GM12878 (cell line): ENCODE data around the gene SELENOM. TPM values are rescaled to one million over a fixed set of nuclear protein-coding genes. Genes with fewer than 3 reads are reported as not detected.

Experiments
- ATAC-seq: fragments of 200-7000 bp; cut with Tn5 transposase; 3 replicates; pipeline ENCODE4 v1.9.1; 2020; ENCODE audit warnings: mild to moderate bottlenecking, moderate library complexity
- BruUV-seq: library from RNA; stranded (reverse); fragments of 400-500 nt; replicated peaks from 2 replicates; lab custom pipeline; 2021; lab: Mats Ljungman, UMichigan
- CTCF ChIA-PET: fragments of 300-600 bp; sonication (Branson Sonifier 250); formaldehyde crosslinking; extraction: SDS; loops from one replicate; lab custom pipeline; 2021; ENCODE audit warnings: inconsistent platforms; lab: Yijun Ruan, JAX
- POLR2A ChIA-PET: fragments of 350-600 bp; formaldehyde crosslinking; extraction: SDS; loops from one replicate; lab custom pipeline; 2021; ENCODE audit warnings: inconsistent platforms; lab: Charles Lee
- RAD21 ChIA-PET: fragments of 300-600 bp; sonication (Branson Sonifier 250); formaldehyde crosslinking; loops from one replicate; lab custom pipeline; 2023; ENCODE audit warnings: antibody characterized with exemption; ENCODE audit not compliant: unreplicated experiment; lab: Charles Lee
- SMC1A ChIA-PET: fragments of 300-600 bp; sonication (Branson Sonifier 250); formaldehyde crosslinking; loops from one replicate; lab custom pipeline; 2023; ENCODE audit not compliant: unreplicated experiment, uncharacterized antibody; lab: Charles Lee
- DNase-seq: peaks from one replicate; pipeline ENCODE4 v3.0.0-alpha.2; 2011; ENCODE audit warnings: low read depth, low spot score
- FAIRE-seq: peaks from 3 replicates; lab custom pipeline; 2011; peaks lifted over from hg19 to GRCh38; lab: Jason Lieb, UNC
- H2AFZ ChIP-seq: 2 replicates; pipeline ENCODE4 v1.6.0; 2011; ENCODE audit warnings: low read depth, low read length, control low read depth; ENCODE audit not compliant: control insufficient read depth
- H3K27ac ChIP-seq: 2 replicates; pipeline ENCODE4 v1.5.1; 2011; ENCODE audit warnings: control low read depth; ENCODE audit not compliant: control insufficient read depth, insufficient read depth
- H3K27me3 ChIP-seq, 2 experiments: replicated peaks in 1 of 2; 2 replicates each; pipeline versions ENCODE4 v1.6.0 to v1.6.1; 2011; ENCODE audit warnings: low read length in 1 of 2; ENCODE audit not compliant: control insufficient read depth in 2 of 2, insufficient read depth in 2 of 2
- H3K36me3 ChIP-seq, 2 experiments: 2 replicates each; pipeline ENCODE4 v1.5.1; 2011; ENCODE audit warnings: low read length in 1 of 2; ENCODE audit not compliant: control insufficient read depth in 2 of 2, insufficient read depth in 2 of 2
- H3K4me1 ChIP-seq: 2 replicates; pipeline ENCODE4 v1.6.1; 2011; ENCODE audit warnings: mild to moderate bottlenecking, low read length, moderate library complexity, mixed read lengths; ENCODE audit not compliant: control insufficient read depth, insufficient read depth
- H3K4me2 ChIP-seq: 2 replicates; pipeline ENCODE4 v1.6.0; 2011; ENCODE audit warnings: control low read depth; ENCODE audit not compliant: control insufficient read depth, insufficient read depth
- H3K4me3 ChIP-seq: fragments of 200-600 bp; sonication (generic); 2 replicates; pipeline ENCODE4 v1.5.1; 2016
- H3K79me2 ChIP-seq: 2 replicates; pipeline ENCODE4 v1.6.0; 2011; ENCODE audit warnings: low read length; ENCODE audit not compliant: control insufficient read depth, insufficient read depth
- H3K9ac ChIP-seq: 2 replicates; pipeline ENCODE4 v1.8.0; 2011; ENCODE audit warnings: low read length, control low read depth, mixed read lengths; ENCODE audit not compliant: control insufficient read depth, insufficient read depth
- H3K9me3 ChIP-seq: replicated peaks from 3 replicates; pipeline ENCODE4 v1.5.1; 2011; ENCODE audit warnings: mild to moderate bottlenecking, low read length; ENCODE audit not compliant: control insufficient read depth, insufficient read depth
- H4K20me1 ChIP-seq: 2 replicates; pipeline ENCODE4 v1.6.0; 2011; ENCODE audit not compliant: control insufficient read depth, insufficient read depth
- BHLHE40 ChIP-seq, 2 experiments: fragments of 450-650 bp in 1 of 2; IDR thresholded peaks; 2 replicates each; pipeline ENCODE4 v1.6.1; 2011 to 2017; ENCODE audit warnings: low read depth in 2 of 2, borderline replicate concordance in 1 of 2, improper control_type of control experiment in 1 of 2, low read length in 1 of 2, mild to moderate bottlenecking in 1 of 2
- BMI1 ChIP-seq: fragments of 450-650 bp; IDR thresholded peaks from 2 replicates; pipeline ENCODE4 v1.6.1; 2016; ENCODE audit warnings: mild to moderate bottlenecking, moderate library complexity, borderline replicate concordance
- BRCA1 ChIP-seq: IDR thresholded peaks from 2 replicates; pipeline ENCODE4 v1.6.1; 2011; ENCODE audit warnings: low read depth, low read length, improper control_type of control experiment
- CEBPZ ChIP-seq: fragments of 150-350 bp; IDR thresholded peaks from 2 replicates; pipeline ENCODE4 v1.6.1; 2016; ENCODE audit warnings: low read depth, low read length
- CHD2 ChIP-seq: IDR thresholded peaks from 2 replicates; pipeline ENCODE4 v1.6.1; 2011; ENCODE audit warnings: low read depth, low read length, improper control_type of control experiment, borderline replicate concordance
- E2F4 ChIP-seq: IDR thresholded peaks from 2 replicates; pipeline ENCODE4 v1.6.1; 2012; ENCODE audit warnings: low read depth, low read length, improper control_type of control experiment
- E2F8 ChIP-seq: fragments of 450-650 bp; IDR thresholded peaks from 2 replicates; pipeline ENCODE4 v1.6.1; 2018; ENCODE audit warnings: mild to moderate bottlenecking, low read depth, moderate library complexity; ENCODE audit not compliant: partially characterized antibody
- LARP7 ChIP-seq: fragments of 450-650 bp; IDR thresholded peaks from 2 replicates; pipeline ENCODE4 v1.6.1; 2017; ENCODE audit warnings: mild to moderate bottlenecking
- NR2C2 ChIP-seq: IDR thresholded peaks from 2 replicates; pipeline ENCODE4 v1.6.1; 2011; ENCODE audit warnings: borderline replicate concordance, low read depth; ENCODE audit not compliant: control insufficient read depth, insufficient read length
- POLR2A ChIP-seq: IDR thresholded peaks from 2 replicates; pipeline ENCODE4 v1.6.1; 2011; ENCODE audit warnings: low read depth, mild to moderate bottlenecking, low read length
- SIN3A ChIP-seq: IDR thresholded peaks from 2 replicates; pipeline ENCODE4 v1.6.1; 2012; ENCODE audit warnings: low read depth, low read length, improper control_type of control experiment
- SMARCA5 ChIP-seq: fragments of 450-650 bp; IDR thresholded peaks from 2 replicates; pipeline ENCODE4 v1.6.1; 2017; ENCODE audit warnings: mild to moderate bottlenecking
- SMC3 ChIP-seq: IDR thresholded peaks from 2 replicates; pipeline ENCODE4 v1.6.1; 2011; ENCODE audit warnings: low read length, improper control_type of control experiment, borderline replicate concordance
- SUZ12 ChIP-seq: fragments of 200-600 bp; sonication (generic); IDR thresholded peaks from one replicate; pipeline ENCODE4 v1.6.1; 2018; ENCODE audit warnings: antibody characterized with exemption, mild to moderate bottlenecking; ENCODE audit not compliant: unreplicated experiment
- TBL1XR1 ChIP-seq: IDR thresholded peaks from 2 replicates; pipeline ENCODE4 v1.6.1; 2012; ENCODE audit warnings: low read depth, low read length, improper control_type of control experiment
- ZNF207 ChIP-seq: fragments of 450-650 bp; IDR thresholded peaks from 2 replicates; pipeline ENCODE4 v1.6.1; 2014; ENCODE audit warnings: antibody characterized with exemption, mild to moderate bottlenecking, borderline replicate concordance
- ZNF622 ChIP-seq: fragments of 450-650 bp; IDR thresholded peaks from 2 replicates; pipeline ENCODE4 v1.6.1; 2017; ENCODE audit warnings: mild to moderate bottlenecking, inconsistent platforms
- ZZZ3 ChIP-seq: IDR thresholded peaks from 2 replicates; pipeline ENCODE4 v1.6.1; 2011; ENCODE audit warnings: low read depth; ENCODE audit not compliant: control insufficient read depth, insufficient read length
- WGBS: methylation state at CpG from one replicate; pipeline ENCODE4 v1.1.6; 2016; ENCODE audit warnings: low lambda C conversion rate; ENCODE audit not compliant: insufficient replicate concordance, insufficient coverage; ENCODE audit errors: missing lambda C conversion rate; 5-methylcytosine and 5-hydroxymethylcytosine counted together
- in situ Hi-C: fragments of 300-500 bp; cut with MboI; formaldehyde crosslinking; loops from 9 replicates; pipeline ENCODE4 v1.14.3; 2018; ENCODE audit warnings: mixed read lengths
- intact Hi-C: fragments of 100-400 bp; cut with micrococcal nuclease; formaldehyde crosslinking; loops from one replicate; pipeline ENCODE4 v1.14.2; 2022; ENCODE audit not compliant: unreplicated experiment
- polyA plus RNA-seq, 11 experiments: library from polyadenylated mRNA; depleted of rRNA in 4 of 11; unstranded in 6 of 11; stranded (reverse) in 5 of 11; fragments of >200 nt; fragmentation: Nextera tagmentation in 4 of 11; fragmentation: Illumina TruSeq in 1 of 11; extraction: Ambion mirVana in 4 of 11; extraction: Trizol in 1 of 11; gene quantifications; 1 replicate in 1 of 11; 2 replicates in 10 of 11; pipeline versions ENCODE4 v1.2.1 to v1.2.3, GENCODE V29; 2011 to 2016; ENCODE audit warnings: inconsistent platforms in 2 of 11, missing spikeins in 2 of 11, low read depth in 1 of 11
- total RNA-seq, 4 experiments: library from RNA; depleted of rRNA in 3 of 4; stranded (reverse); fragments of >200 nt in 3 of 4; fragmentation: Illumina TruSeq in 1 of 4; extraction: Trizol in 1 of 4; gene quantifications; 2 replicates each; pipeline versions ENCODE4 v1.2.1 to v1.2.3, GENCODE V29; 2013 to 2021

Gene SELENOM
- total and polyA plus RNA-seq, 10 of the 15 experiments (the other 5 are each of a cell fraction or from before 2014, with no cell fraction given) = 0.80 to 8.3 (median 2.0) TPM

- TF ChIP-seq SIN3A (no peak), LARP7 (no peak), ZNF207 (no peak), CHD2 (no peak), E2F8 (no peak), ZZZ3 (no peak), TBL1XR1 (no peak), SMARCA5 (no peak), SUZ12 (no peak)
Observed at GRCh38 chr22:31134688-31135087, 27.3 kb upstream of the SELENOM start (continued).

- Histone ChIP-seq H3K27ac (no peak overlapping the region), H3K9ac (no peak overlapping the region), H2AFZ (no peak overlapping the region), H3K36me3 (no peaks in the 10 kb centered on the region), H3K4me3 (no peak overlapping the region), H3K9me3 (no peaks in the 10 kb centered on the region), H3K4me2 (no peak overlapping the region), H3K79me2 (no peaks in the 10 kb centered on the region), H3K4me1 (no peaks in the 10 kb centered on the region), H3K27me3 (no peaks in the 10 kb centered on the region), H4K20me1 (no peaks in the 10 kb centered on the region)
- WGBS = 73% methylated on average over 18 of the region's 19 CpGs
- in situ Hi-C loops = no loop called here
- RAD21 ChIA-PET = no interaction called here
- CTCF ChIA-PET = interaction anchor here (0.8 kb wide), 1 partner anchor 32 kb away, joined by 3 read pairs; no protein-coding TSS in a partner anchor
- POLR2A ChIA-PET = no interaction called here
- DNase-seq (no peak), FAIRE-seq (no peak), ATAC-seq (no peak)
- intact Hi-C loops = no loop called here
- SMC1A ChIA-PET = interaction anchor here (1.5 kb wide), 1 partner anchor 97 kb away, joined by 3 read pairs; no protein-coding TSS in a partner anchor
- BruUV-seq = no TSS peak
- no peak for TF ChIP-seq SMC3
- TF ChIP-seq BMI1 = no peak
- no peak for TF ChIP-seq POLR2A
- no peak for TF ChIP-seq E2F4
- TF ChIP-seq BHLHE40 (IDR thresholded peaks at IDR 0.05; ENCODE audit: borderline replicate concordance in 1 of 2, low read depth in 2 of 2, low read length in 1 of 2) = no peak
- TF ChIP-seq SMARCA5 = no peak
- TF ChIP-seq CEBPZ = no peak
- no peak for TF ChIP-seq BRCA1
- no peak for TF ChIP-seq ZNF622
- TF ChIP-seq NR2C2 = no peak
Observed at GRCh38 chr22:31133911-31134310, 26.5 kb upstream of the SELENOM start.
